NCI-H82 (cell line): ENCODE data around the gene DCXR.

Source experiments
- DNase-seq: peaks from one replicate; lab custom pipeline; 2025; lab: John Stamatoyannopoulos, UW

DCXR gene

DNA sequence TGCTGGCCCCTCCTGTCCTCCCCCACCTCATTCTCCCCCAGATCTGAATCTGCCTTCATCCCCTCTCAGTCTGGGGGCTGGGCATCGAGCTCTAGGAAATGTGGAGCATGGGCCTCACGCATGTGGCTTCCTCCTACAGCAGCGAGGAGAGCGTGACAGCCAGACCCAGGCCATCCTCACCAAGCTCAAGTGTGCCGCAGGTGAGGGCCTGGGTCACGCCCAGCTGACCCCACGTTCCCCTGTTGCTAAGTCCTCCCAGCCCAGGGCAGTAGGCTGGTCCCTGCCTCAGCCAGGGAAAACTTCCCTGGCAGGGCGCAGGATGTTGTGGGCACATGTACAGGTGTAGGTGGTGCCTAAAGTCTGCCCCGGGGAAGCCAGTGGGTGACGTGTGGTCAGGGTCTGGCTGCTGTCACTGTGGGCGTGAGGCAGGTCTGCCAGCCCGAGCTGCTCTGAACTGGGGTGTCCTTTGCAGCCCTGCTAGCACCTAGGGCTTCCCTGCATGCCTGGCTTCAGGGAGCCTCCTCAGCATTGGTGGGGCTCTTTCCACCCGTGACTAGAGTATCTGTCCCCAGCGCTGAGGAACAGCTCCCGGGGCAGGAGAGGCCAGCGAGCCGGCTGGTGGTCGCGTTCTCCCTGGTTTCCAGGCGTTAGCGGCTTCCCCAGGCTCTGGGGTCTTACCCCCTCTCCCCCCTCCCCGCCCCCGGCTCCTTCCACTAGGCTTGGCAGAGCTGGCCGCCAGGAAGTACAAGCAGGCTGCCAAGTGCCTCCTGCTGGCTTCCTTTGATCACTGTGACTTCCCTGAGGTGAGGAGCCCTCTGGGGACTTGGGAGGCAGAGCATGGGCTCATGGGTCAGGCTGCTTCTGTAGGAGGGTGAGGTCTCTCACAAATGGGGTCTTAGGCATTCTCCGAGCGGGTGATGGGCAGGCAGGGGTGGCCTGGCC, 17.8 kb upstream of the DCXR start:
- no peak for DNase-seq

DNA sequence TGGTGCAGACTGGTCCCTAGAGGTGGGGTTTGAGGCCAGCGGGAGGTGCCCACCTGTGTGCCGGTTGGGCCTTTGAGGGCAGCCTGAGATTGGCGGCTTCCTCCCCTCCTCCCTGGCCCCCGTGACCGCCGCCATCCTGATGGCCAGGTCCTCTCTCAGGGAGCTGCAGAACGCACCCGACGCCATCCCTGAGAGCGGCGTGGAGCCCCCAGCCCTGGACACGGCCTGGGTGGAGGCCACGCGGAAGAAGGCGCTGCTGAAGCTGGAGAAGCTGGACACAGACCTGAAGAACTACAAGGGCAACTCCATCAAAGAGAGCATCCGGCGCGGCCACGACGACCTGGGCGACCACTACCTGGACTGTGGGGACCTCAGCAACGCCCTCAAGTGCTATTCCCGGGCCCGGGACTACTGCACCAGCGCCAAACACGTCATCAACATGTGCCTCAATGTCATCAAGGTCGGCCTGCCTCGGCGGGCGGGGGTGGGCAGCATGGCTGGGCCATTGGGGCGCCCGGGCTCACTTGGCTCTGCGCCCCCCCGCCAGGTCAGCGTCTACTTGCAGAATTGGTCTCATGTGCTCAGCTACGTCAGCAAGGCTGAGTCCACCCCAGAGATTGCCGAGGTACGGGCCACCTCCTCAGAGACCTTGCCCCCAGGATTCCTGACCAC, 17.0 kb upstream of the DCXR start:
- DNase-seq = no peak

DNA sequence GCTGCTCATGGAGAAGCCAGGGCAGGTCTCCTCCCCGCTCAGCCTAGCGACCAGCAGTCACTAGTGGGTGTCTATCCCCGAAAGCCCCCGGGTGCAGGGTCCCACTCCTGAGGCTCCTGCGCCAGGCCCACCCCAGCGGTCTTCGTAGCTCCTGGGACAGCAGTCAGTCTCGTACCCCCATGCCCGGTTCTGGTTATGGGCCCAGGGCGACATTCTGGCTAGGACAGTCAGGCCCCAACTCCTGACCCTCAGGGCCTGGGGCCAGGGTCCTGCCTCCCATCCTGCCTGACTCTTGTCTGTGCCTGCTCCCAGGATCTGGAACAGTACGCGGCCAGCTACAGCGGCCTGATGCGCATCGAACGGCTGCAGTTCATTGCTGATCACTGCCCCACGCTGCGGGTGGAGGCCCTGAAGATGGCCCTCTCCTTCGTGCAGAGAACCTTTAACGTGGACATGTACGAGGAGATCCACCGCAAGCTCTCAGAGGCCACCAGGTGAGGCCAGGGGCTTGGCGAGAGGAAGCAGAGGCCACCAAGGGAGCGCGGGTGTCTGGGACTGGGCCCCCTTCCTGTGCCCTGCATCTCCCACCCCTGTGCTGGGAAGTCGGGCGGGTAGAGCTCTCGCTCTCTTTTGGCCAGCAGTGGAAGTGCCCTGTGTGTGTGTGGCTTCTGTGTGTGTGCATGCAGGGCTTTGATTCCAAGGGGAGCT, 16.2 kb upstream of the DCXR start:
- DNase-seq = no peak

DNA sequence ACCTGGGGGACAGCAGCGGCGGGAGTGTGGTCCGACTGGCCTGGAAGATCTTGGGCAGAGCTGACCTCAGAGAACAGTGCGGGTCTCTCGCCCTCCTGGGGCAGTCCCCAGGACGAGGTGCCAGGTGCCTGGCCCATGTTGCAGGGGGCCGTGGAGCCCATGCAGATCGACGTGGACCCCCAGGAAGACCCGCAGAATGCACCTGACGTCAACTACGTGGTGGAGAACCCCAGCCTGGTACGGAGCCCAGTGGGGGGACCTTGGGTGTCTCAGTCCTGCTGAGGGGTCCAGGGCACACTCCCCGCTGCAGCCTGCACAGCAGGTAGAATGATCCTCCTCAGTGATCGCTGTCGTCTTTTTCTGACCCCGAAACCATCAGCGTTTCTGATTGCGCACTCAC, 15.6 kb upstream of the DCXR start:
- no peak for DNase-seq

DNA sequence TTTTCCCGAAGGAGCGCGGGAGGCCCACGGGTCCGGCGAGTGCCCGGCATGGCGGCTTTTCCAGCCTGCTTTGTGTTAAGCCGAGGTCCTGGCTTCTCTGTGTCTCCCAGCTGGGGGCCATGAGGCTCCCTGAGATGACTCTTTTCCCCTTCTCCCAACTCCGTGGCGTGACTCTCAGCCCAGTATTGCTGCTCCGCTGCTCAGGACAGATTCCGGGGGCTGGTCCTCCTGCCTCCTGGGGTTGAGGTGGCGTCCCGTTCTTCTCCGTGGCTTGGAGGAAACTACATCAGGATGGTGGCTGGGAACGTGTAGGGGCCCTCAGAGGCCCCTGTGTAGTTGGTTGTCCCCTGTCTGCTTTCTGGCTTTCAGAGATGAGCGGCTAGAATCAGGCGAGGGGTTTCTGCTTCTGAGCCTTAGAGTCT, 15.2 kb upstream of the DCXR start:
- DNase-seq = no peak

DNA sequence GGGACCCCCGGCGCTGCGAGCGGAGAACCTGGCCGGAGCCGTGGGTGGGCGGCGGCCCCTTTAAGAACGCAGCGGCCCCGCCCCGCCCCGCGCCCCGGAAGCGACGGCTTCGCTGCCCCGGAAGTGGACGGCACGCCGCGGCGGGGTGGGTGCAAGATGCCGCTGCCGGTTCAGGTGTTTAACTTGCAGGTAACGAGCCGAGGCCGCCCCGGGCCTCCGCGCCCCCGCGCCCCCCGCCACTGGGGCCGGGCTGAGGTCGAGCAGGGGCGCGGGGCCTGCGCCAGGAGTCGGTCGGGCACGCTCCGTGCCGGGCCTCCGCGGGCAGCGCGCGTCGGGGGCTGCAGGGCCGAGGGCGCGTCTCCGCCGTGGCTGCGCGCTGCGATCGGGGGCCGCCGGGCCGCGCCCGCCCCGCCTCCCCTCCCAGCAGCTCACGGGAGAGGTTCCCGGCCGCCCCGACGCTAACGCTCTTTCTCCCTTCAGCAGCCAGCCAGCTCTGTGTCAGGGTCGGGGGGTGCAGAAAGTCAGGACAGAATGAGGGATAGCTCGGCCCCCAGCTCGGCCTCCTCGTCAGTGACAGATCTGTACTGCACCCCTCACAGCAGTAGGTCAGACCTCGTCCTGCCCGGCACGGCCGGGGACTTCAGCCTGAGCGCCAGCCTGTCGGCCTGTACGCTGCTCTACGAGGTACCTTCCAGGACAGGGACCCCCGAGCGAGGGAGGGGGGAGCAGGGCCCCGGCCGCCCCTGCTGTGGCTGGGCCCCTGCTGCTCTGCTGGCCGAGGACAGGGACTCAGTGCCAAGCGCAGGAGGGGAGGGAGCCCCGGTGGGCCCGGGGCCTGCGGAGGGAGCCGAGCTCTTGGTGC, 14.5 kb upstream of the DCXR start, which contains the start of the genes GPS1 and RFNG:
Gene GPS1, plus strand, starts transcription at position 123 of the 862 bp plus-strand sequence. Its CDS starts 34 bp downstream, at position 157.
Gene RFNG, minus strand, starts transcription at position 36 of the 862 bp plus-strand sequence. CDS start 45 bp downstream, outside the sequence.
- peak; percentile 82 for DNase-seq

DNA sequence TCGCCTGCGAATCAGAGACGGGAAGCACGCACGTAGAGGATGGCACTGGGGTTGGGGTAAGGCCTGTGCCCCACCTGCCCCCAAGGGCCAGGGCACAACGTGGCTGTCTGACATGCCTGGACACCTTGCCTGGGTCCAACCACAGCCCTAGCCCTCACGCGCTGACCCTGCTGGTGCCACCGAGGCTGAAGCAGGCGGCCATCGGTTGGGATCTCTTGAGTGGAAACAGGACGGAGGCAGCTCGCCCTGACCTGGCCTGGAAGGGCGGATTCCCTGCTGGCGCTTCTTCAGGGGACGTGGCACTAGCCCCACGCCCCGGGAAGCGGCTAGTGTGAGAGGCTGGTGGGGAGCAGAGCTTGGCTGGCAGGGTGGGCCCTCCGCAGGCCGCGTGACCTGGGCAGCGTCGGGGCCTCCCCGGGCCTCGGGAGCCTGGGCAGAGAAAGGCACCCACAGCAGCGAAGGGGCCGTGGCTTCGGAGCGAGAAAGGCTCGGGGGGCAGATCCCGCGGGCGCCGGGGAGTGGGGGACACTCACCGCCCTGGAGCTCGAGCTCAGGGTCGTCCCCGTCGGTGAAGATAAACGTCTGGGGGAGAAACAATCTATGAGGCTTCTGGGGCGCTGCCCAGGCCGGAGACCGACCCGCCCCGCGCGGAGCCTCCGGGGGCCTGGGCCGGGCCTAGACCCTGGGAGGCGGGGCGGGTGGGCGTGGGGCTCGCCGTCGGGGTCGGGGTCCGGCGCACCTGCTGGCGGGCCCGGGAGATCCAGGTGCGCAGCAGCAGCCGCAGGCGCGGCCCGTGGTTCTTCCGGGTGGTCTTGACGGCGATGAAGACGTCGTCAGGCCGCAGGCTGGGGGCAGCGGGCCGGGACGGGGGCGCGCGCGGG, 13.5 kb upstream of the DCXR start:
- DNase-seq = no peak

DNA sequence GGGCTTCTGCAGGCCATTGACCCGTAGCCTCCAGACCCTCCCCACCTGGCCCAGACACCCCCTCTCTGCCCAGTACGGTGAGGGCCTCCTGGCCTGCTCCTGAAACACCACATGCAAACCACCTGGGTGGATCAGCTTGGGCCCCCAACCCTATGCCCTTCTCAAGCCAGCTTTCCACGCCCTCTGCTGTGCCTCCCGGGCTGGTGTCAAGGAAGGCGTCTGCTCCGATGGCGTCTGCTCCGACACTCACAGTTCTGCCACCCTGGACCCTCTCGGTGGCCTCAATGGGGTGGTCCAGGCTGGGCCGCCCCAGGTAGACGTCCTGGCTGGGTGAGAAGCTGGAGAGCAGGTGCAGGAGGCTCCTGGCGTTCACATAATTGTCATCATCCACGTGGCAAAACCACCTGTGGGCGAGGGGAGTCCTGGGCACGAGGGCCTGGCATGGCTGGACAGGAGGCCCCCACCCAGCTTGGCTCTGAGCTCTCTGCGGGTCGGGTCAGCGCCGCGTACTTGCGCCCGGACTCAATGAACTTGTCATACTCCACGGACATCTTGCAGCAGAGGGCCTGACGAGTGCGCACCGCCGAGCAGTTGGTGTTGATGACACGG, 12.8 kb upstream of the DCXR start:
- DNase-seq = no peak

DNA sequence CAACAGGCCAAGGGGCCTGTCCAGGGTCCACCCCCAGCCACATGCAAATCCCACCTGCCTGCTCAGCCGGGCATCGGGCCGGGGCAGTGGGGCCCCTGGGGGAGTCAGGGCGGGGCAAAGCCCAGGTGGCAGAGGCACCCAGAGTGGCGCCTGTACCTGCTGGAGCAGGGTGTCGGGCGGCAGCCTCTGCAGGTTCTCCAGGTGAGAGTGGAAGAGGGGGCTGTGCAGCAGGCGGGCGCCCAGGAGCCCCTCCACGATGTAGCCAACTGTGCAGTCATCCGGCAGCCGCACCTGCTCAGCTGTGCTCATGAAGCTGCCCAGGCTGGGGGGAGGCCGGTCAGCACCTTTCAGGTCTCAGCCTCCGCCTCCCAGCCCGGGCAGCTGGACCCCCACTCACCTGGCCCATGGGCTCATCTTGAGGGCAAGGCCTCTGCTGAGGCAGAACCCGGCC, 12.0 kb upstream of the DCXR start:
- no peak for DNase-seq

DNA sequence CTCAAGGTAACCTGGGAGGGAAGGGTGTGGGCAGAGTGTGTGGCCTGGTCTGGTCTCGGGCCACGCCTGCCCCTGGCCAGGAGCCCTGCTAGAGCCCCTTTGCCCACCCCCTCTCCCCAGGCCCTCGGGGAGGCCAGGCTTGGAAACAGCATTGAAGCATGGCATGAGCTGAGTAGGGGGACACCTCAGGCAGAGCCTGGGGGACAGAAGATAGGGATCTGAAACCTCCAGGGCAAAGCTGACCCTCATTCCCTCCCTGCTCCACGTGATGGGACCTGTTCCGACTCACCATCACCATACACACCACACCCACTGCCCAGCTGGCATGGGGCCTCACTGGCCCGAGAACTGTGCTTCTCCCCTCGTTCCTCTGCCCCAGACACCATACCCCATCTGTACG, 11.6 kb upstream of the DCXR start:
- no peak for DNase-seq

DNA sequence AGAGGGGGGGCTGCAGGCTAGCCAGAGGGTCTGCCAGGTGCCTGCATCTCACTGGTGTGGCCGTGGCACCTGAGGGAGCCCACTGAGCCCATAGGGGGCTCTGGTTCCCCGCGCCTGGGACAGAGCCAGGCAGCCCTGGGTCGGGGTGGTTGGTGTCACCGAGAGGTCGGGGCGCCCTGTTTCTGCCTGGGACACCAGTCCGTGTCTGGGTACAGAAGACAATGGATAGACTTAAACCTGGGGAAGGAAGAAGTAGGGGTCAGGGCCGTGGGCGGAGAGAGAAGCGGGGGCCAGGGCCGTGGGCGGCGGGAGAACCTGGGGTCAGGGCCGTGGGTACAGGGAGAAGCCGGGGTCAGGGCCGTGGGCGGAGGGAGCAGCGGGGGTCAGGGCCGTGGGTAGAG, 11.1 kb upstream of the DCXR start:
- DNase-seq = no peak

DNA sequence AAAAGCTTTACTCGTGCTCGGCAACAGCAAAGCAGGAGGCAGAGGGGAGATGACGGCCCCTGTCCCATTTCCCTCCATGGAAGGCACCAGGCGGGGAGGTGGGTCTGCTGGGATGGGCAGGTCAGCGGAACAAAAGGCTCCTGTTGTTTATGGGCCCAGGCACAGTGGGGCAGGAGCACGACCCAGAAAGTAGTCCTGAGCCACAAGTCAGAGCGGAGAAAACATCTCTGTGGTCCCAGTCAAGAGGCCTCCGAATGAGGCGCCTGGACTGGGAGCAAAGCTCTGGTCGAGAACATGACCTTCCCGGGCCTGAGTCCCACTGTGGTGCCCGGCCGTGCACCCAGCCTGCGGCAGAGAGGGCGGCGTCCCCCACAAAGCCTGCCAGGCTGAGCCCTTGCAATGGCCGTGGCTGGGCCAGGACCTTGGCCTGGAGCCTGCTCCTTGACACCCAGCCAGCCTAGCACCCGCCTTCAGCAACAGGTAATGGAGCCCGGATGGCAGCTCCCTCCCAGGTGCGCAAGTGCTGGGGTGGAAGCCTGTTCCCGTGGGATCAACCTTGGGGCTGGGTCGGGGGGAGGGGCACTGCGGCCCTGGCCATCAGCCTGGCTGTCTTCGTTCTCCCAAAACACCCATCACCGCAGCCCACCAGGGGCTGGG, 10.5 kb upstream of the DCXR start:
- no peak for DNase-seq

DNA sequence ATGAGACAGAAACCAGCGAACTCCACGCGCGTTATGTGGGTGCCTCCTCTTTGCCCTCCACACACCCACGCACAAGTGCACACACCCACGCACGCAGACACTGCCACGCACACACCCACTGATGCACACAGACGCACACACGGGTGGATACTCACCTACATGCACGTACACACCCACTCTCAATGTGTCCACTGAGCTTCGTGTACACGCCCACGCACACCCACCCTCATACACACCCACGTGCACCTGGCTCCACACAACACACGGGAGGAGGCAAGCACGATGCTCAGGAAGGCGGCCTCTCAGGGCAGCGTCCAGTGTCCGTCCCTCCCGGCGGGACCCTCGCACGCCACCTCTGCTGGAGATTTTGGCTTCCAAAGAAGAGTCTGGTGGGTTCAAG, 9.9 kb upstream of the DCXR start:
- no peak for DNase-seq

DNA sequence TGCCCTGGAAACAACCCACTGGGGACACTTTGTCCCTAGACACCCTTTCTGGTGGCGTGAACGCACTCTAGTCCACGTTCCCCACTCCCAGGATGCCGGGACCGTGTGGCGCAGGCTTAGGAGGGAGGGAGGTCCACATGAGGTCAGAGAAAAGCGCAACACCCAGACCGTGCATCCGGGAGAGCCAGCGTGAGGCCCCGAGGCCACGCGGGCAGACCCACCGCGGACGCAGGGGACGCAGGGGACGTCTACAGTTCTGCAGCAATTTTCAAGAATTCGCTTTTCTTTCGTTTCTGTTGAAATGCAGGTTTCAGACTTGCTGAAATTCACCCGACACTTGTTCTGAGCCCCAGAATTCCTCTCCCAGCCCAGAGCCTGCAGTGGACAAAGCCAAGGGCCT, 9.4 kb upstream of the DCXR start:
- no peak for DNase-seq

DNA sequence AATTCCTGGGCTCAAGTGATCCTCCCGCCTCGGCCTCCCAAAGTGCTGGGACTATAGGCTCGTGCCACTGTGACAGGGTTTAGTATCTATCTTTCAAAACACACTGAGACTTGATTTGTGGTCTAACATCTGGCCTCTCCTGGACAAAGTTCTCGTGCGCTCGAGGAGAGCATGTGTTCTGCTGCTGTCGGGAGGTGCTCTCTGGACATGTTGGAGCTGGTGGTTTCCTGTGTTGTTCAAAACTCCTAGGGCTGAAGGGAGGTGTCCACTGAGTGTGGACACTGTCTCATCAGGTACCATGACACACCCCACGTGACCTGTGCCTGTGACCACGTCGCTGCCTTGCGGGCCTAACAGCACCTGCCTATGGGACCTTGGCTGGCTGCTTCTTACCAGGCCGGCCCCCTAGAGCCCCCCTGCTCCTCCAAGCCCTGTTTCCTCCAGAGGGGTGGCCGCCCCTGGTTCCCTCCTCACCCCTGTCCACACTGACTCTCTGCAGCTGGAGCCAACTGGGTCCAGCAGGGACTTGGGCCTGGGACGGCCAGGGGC, 8.5 kb upstream of the DCXR start:
- no peak for DNase-seq

DNA sequence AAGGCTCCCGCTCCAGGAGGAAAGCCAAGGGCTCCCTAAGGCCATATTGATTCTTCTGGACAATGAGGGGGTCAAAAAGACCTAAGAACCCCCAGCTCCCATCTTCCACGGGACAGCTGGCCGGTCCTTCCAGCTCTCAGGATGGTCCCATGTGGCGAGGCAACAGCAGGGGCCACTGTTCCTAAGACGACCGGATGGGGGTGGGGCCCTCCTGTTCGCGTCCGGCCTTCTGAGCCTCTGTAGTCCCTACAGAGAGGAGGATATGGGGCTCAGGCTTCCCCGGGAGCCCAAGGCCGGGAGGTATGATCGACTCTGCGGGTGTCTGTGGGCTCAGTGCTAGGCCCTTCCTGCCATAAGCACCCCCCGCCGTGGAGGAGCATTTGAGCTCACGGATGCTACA, 6.0 kb upstream of the DCXR start:
- DNase-seq = no peak

DNA sequence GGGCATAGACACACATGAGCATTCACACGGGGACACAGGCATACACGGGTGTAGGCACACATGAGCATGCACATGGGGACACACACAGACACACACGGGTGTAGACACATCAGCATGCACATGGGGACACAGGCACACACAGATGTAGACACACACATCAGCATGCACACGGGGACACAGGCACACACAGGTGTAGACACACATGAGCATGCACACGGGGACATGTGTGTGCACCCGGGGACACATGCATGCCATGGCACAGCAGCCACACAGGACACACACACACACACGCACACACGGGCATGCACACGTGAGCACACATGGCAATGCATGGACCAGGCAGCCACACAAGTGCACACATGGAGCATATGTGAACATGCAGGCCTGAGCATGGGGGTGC, 5.2 kb upstream of the DCXR start:
- no peak for DNase-seq

DNA sequence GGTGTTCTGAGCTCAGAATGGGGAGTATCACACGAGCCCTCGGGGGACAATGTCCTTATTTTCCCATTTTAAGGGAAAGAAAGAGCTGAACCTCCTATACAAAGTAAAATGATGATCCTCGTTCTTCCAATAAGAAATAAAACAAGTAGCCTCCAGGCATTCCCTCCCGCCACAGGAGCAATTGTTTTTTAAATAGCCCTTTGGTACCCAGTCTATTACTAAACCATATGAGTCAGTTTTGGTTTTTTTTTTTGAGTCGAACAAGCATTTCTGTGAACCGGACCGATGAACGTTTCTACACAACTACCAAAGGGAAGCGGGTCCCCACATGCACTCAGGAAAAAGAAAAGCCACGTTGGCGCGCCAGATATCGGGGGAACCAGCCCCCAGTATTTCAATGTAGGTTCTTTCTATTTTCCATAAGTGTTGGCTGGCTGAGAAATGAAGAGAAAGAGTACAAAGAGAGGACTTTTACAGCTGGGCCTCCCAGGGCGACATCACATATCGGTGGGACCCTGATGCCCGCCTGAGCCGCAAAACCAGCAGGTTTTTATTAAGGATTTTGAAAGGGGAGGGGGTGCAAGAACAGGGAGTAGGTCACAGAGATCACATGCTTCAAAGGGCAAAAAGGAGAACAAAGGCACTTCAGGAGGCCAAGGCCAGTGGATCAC, 3.8 kb upstream of the DCXR start:
- DNase-seq = no peak
